ENCODE data around the gene SEPTIN5.

SEPTIN5 gene

DNA sequence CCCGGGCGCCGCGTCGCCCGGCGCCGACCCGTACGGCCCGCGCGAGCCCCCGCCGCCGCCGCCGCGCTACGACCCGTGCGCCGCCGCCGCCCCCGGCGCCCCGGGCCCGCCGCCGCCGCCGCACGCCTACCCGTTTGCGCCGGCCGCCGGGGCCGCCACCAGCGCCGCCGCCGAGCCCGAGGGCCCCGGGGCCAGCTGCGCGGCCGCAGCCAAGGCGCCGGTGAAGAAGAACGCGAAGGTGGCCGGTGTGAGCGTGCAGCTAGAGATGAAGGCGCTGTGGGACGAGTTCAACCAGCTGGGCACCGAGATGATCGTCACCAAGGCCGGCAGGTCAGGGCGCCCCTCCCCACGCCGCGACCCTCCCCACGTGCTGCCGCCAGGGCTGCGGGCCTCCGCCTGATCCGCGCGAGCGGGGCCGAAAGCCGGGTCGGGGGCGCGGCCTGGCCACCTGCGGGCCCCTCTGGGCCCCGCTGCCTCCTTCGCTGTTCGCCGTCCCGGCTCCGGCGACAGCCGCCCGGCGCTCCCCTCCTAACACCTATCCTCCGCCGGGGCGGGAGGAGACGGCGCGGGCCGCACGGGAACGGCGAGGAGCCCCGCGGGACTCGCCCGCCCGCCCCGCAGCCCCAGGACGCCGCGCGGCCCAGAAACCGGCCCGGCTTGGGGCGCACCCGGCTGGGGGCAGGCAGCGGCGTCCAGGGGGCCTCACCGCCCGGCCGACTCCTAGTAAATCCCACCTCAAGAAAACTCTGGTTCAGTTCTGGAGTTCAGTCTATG is 46.8 kb downstream of the SEPTIN5 start:
- H3K4me3 ChIP-seq (ENCODE audit: control insufficient read depth, low read depth, low read length) = peak overlapping the region; percentile 37
- TF ChIP-seq, protein P1, sequence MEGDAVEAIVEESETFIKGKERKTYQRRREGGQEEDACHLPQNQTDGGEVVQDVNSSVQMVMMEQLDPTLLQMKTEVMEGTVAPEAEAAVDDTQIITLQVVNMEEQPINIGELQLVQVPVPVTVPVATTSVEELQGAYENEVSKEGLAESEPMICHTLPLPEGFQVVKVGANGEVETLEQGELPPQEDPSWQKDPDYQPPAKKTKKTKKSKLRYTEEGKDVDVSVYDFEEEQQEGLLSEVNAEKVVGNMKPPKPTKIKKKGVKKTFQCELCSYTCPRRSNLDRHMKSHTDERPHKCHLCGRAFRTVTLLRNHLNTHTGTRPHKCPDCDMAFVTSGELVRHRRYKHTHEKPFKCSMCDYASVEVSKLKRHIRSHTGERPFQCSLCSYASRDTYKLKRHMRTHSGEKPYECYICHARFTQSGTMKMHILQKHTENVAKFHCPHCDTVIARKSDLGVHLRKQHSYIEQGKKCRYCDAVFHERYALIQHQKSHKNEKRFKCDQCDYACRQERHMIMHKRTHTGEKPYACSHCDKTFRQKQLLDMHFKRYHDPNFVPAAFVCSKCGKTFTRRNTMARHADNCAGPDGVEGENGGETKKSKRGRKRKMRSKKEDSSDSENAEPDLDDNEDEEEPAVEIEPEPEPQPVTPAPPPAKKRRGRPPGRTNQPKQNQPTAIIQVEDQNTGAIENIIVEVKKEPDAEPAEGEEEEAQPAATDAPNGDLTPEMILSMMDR (conservative IDR thresholded peaks at IDR 0.05; ENCODE audit: control insufficient read depth, insufficient read depth, low read depth, low read length) = no peak
- DNase-seq (ENCODE audit: low read depth) = no peak

DNA sequence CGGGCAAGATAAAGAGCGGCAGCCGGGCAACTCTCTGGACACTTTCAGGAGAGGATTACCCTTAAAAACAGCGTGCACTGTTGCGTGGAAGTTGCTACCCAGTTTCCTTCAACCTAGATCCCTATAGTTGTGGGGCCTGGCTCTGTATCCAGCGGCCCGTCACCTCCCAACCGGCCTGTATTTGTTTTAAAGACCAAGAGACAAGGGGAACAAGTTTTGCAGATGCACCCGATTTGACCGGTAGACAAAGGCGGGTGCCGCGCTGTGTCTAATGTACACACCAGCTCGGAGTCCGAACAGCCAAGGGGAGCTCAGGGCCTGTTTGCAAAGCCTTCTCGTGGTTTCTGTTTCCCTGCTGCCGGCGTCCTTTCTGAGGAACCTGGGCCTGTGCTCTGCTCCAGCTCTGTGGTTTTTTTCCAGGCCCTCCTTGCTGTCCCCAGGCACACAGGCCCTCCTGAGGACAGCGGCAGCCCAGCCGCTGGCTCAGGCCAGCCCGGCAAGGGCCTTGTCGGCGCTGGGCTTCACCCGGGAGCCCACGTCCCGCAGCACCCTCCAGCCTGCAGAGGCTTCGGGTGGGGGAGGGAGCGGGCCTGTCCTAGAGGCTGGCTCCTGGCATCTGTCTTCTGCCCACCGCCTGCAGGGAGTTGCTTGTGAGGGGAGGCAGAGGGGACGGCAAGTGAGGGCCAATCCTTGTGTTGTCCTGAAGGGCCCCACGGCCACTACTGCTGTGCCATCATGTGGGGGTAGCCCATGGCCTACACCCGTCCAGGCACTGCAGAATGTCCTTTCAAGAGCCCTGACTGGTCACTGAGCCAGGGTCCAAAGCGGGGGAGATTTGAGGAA is 47.6 kb downstream of the SEPTIN5 start:
- TF ChIP-seq, protein P1 (conservative IDR thresholded peaks at IDR 0.05; ENCODE audit: control insufficient read depth, insufficient read depth, low read depth, low read length) = no peak
- H3K4me3 ChIP-seq (ENCODE audit: control insufficient read depth, low read depth, low read length) = peak overlapping the region; percentile 37
- peak; percentile 34 for DNase-seq (ENCODE audit: low read depth)

DNA sequence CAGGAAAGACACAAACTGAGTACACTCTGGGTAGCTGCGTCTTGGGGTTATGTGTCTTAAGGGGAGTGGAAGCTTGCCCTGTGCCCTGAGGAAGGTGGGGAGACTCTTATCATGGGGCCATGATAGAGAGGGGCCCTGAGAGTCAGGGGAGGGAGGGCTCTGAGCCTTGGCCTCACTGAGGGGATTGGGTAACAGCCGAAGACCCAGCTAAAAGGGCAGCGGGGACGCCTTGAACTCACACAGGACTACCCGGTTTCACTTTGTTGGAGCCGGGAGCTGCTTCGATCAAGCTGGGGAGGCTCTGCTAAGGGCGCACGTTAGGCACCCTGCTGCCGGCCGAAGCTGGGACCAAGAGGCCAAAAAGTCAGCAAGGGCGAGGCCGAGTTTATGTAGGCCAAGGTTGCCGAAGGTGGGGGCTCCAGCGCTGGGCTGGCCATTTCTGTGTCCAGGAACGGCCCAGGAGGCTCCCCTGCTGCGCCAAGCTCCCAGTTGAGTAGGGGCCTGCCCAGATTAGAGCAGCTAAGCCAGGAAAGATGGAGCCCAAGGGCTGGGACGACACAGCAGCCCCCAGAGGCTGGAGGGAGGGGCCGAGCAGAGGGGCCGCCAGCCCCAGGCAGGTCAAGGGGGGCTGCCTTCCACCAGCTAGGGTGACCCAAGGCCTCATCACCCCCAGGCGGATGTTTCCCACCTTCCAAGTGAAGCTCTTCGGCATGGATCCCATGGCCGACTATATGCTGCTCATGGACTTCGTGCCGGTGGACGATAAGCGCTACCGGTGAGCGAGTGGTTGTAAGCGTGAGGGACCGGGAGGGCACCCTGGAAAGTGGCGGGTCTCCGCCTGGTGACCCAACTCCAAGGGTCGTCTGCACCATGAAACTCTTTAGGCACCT is 48.5 kb downstream of the SEPTIN5 start:
- peak overlapping the region; percentile 37 for H3K4me3 ChIP-seq (ENCODE audit: control insufficient read depth, low read depth, low read length)
- no peak for DNase-seq (ENCODE audit: low read depth)
- TF ChIP-seq, protein P1 (conservative IDR thresholded peaks at IDR 0.05; ENCODE audit: control insufficient read depth, insufficient read depth, low read depth, low read length) = no peak

GRCh38 chr22:19763458-19764298 is 49.4 kb downstream of the SEPTIN5 start:
- H3K4me3 ChIP-seq (ENCODE audit: control insufficient read depth, low read depth, low read length) = no peak overlapping the region
- TF ChIP-seq, protein P1 (conservative IDR thresholded peaks at IDR 0.05; ENCODE audit: control insufficient read depth, insufficient read depth, low read depth, low read length) = no peak
- no peak for DNase-seq (ENCODE audit: low read depth)

GRCh38 chr22:19764299-19764593 is 49.9 kb downstream of the SEPTIN5 start:
- H3K4me3 ChIP-seq (ENCODE audit: control insufficient read depth, low read depth, low read length) = no peak overlapping the region
- DNase-seq (ENCODE audit: low read depth) = no peak
- TF ChIP-seq, protein P1 (conservative IDR thresholded peaks at IDR 0.05; ENCODE audit: control insufficient read depth, insufficient read depth, low read depth, low read length) = no peak
